Mammary epithelial cell (primary cell): ENCODE measurements around the gene VGLL1.

Experiments used
- CTCF ChIP-seq, 2 donors: IDR thresholded peaks in 1 of 2; conservative IDR thresholded peaks in 1 of 2; 2 replicates each; pipeline ENCODE4 v1.5.1; 2011 to 2012; ENCODE audit warnings: inconsistent platforms in 2 of 2, low read length in 2 of 2, mild to moderate bottlenecking in 2 of 2, control low read depth in 1 of 2, low read depth in 1 of 2; ENCODE audit not compliant: insufficient read depth in 1 of 2; ENCODE audit errors: extremely low read depth in 1 of 2
- EZH2 ChIP-seq: IDR thresholded peaks from 2 replicates; pipeline ENCODE4 v1.6.1; 2012; ENCODE audit warnings: low read length, inconsistent platforms, borderline replicate concordance

GRCh38 chrX:136585960-136586359 is 53.9 kb downstream of the VGLL1 start:
- TF ChIP-seq CTCF (conservative IDR thresholded peaks at IDR 0.05 in 1 of 2, IDR thresholded peaks at IDR 0.05 in 1 of 2; ENCODE audit: extremely low read depth in 1 of 2, insufficient read depth in 1 of 2, low read depth in 1 of 2, low read length in 2 of 2) (no peak), EZH2 (no peak)
